Stimulated activated CD8-positive, alpha-beta memory T cell treated with anti-CD3 and anti-CD28 coated beads, Interleukin-7, amount 100 ng/mL, for 4 hours (primary cell): ENCODE data around the gene MKNK2.
"Not testable (repeated sequence)": the region's sequence is repeated elsewhere in the genome, so short reads cannot be mapped to it uniquely, and the experiment has no call there.

ENCODE experiments used
- DNase-seq, 2 donors: peaks; one replicate each; pipeline ENCODE4 v3.0.0-alpha.2; 2020; ENCODE audit warnings: low read depth in 2 of 2

Gene MKNK2

DNA sequence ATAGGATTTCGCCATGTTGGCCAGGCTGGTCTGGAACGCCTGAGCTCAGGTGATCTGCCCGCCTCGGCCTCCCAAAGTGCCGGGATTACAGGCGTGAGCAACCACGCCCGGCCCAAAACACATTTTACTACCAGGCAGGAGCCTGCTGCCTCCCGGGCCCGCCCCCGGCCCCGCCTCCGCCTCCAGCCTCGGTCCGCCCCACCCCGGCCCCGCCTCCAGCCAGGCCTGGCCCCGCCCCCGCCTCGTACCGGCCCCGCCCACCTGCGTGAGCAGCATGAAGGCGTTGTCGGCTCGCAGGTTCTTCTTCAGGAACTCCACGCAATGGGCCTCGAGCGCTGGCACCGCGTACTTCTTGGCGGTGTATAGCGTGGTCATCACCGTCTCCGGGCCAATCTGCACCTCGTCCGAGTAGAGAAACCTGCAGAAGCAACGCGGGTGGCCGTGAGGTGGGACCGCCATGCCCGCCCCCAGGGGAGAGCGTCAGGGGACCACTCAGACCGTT is 58.2 kb downstream of the MKNK2 start:
- no peak for DNase-seq

DNA sequence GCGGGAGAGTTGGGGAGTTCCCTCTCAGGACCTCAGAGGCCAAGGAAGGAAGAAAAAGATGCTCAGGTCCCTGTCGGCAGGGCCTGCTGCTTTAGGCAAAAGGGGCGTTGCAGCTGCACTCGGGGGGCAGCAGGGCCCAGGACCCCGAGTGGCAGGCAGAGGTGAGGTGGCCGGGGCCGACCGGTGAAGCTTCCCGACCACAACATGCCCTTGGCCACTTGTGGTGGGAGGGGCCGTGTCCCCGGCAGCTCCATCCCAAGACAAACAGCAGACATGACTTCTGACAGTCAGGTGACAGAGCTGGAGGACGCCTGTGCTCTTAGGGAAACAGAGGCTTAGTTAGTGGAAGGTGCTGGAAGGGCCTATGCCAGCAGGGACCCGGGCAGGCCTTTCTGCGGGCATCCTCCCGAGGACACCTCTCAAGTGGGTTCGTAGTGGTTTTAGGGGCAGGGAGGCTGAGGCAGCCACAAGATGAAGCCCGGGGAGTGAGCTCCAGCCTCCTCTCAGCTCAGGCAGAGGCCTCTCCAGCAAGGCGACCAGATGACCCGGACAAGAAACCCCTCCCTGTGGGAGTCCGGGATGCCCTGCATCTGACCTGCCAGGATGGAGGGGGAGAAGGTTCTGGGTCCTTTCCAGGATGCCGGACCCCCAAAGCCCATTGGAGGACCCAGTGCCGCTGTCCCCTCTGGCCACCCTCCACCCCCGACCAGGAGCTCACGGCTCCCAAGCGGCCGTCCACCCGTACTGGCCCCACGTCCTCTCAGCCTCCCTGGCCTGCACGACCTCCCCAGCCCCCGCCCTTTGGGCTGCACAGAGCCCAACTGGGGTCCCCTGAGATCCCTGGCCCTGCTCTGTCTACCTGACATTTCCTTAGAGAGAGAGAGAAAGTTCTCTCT is 59.8 kb downstream of the MKNK2 start:
- no peak for DNase-seq

DNA sequence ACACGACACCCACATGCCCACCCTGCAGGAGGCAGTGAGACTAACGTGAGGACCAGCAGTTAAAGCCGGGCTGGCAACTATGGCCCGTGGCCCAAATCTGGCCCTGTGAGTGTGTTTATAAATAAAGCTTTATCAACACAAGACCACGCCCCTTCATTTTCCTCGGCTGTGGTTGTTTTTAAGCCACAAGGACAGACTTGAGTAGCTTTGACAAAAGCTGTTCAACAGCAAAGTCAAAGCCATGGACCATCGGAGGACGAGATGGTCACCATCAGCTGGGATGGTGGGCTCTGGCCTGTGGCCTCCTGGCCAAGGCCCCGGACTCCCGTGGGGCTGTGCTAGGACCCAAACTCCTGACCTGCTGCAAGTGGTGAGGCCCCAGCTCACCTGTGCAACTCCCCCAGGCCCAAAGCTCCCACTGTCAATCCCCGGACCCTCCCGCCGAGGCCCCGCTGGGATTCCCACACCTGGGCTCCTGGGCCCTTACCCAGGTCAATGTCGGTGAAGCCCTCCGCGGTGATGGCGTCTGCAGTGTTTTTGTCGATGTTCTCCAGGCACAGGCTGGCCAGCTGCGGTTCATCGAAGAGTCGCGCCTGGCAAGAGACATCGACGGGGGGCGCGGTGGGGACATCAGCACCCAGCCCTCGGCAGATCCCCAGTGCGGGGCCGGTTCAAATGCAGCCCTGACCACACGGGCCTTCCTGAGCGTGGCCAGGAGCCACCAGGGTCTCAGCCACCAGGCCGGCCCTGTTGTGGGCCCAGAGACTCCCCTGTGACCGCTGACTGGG is 60.6 kb downstream of the MKNK2 start:
- DNase-seq = no peak

DNA sequence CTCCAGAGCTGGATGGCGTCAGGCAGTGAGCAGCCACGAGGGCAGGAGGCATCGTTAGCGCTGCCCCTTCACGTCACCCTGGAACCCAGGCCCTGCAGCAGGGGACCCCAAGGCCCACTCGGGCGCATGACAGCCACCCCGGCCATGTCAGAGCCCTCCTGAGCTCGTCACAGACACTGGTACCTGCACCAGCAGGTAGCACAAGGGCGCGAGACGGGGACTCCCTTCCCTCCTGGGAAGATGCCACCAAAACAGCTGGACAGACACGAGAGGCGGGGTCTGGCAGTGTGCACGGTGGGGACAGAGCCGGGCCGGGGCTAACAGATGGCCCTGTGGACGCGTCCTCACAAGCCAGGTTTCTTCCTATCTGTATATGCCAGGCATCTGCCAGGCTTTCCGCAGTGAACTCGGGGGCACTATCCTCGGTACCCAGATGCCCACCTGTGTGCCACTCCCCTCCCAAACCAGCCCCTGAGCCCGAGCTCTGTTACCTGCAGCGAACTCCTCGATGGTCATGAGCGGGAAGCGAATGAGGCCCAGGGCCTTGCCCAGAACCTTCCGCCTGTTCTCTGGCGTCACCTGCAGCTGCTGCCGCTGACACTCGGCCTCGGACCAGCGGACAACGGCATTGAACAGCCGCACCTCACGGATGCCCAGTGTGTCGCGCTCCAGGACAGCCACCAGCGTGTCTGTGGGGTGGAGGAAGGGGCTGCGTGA is 61.4 kb downstream of the MKNK2 start:
- DNase-seq = no peak

DNA sequence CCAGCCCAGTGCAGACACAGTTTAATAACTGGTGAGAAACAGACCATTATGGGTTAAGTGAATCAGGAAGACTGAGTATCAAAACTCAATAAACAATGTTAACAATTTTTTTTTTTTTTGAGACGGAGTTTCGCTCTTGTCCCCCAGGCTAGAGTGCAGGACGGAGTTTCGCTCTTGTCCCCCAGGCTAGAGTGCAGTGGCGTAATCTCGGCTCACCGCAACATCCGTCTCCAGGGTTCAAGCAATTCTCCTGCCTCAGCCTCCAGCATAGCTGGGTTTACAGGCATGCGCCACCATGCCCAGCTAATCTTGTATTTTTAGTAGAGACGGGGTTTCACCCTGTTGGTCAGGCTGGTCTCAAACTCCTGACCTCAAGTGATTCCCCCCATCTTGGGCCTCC is 62.6 kb downstream of the MKNK2 start:
- DNase-seq = not testable (repeated sequence)
